NCI-H2081 (cell line): ENCODE results near the gene PAPPA.

Experiments
- DNase-seq, 2 experiments: peaks; one replicate each; lab custom pipeline; 2025; lab: John Stamatoyannopoulos, UW

Gene PAPPA

DNA sequence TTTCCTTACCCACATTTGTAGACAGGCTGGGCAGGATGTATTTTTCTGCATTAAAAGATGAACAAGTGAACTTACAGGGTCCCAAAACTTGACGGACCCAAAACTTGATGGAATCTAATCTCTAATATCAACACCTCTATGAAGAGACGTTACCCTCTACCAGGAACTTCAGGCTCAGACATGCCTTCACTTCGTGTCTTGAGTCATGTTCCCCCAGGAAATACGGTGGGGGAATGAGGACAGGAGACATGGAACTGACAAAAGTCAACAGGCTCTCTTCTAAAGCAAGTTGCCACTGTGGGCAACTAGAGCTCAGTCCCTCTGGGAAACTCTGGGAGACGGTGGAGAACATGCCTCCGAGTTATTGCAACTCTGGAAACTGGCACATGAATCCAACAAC is 196.1 kb downstream of the PAPPA start:
- DNase-seq: no peak

DNA sequence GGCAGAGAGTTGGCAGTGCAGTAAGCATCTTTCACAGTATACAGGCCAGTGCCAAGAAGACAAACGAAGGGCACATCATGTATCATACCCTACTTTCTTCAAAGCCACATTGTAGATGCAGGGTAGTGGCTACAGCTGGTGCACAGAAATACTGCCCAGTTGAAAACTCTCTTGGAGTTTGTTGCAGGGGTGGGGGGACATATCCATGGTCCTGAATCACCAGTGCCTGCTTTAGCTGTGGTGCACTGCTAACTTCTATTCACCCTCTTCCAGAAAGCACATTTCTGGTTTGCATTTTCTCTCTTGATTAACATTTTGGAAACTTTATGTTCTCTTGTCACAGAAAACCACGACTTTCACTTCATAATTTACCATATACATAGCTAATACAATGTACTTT is 196.6 kb downstream of the PAPPA start:
- no peak for DNase-seq

DNA sequence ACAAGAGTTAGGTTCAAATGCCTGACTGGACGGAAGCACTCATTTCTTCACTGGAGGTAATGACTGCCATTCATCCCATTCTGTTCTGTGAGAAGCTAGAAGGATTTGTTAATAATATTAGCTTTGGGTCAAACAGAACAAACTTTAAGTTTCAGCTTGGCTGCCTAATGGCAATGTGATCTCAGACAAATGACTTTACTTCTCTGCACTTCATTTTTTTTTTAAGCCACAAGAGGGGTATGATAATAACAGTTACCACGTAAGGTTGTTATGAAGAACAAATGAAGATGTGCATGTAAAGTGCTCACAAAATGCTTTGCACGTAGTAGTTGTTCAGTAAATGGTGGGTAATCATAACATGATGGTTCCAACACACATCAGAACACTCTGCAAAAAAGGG is 199.4 kb downstream of the PAPPA start:
- DNase-seq: no peak

DNA sequence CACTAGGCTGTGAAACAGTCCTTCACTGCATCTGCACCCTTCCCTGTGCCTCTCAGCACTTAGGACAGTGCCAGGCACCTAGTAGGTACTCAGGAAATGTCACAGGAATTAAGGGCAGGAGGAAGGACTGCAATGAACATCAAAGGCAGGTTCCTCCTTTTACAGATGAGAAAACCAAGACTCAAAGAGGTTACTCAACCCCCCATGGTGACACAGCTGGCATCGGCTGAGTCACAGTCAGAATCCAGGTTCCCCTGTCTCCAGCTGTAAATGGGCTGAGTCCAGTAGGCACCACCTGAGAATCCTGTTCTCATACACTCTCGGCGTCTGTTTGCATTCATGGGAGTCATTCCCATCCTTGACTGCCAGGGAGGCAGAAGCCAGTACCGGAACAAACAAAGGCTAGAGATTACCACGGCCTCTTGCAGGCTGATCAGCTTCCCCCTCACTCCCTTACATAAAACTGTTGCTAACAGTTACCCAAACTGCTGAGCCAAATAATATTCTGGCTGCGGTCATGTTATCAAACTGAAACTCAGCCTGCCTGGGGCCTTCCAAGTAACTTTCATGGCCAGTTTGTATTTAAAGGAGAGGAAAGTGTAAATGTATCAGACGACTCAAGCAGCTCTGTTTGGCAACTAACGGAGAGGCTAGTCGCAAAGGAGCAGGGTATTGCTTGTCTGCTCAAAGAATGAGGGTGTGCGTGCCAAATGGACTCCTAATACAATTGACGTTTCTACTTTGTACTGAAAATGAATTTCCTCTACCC is 201.7 kb downstream of the PAPPA start:
- DNase-seq: peak in 1 of 2 experiments; percentile 69

DNA sequence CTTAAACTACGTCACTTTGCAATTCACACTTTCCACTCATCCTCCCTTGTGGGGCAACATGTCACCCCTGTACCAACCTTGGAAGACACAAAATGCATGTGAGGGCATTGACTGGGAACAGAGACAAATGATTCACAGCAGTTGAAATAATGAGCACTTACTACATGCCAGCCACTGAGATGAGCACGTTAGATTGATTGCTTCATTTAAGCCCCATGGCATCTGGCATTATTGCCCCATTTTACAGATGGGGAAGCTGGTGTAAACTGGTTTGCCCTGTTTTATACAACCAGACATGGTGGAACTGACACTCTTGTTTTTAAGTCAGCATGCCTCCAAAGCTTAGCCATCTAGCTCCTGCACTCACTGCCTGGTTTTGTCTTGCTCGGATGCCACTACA is 204.7 kb downstream of the PAPPA start:
- no peak for DNase-seq

DNA sequence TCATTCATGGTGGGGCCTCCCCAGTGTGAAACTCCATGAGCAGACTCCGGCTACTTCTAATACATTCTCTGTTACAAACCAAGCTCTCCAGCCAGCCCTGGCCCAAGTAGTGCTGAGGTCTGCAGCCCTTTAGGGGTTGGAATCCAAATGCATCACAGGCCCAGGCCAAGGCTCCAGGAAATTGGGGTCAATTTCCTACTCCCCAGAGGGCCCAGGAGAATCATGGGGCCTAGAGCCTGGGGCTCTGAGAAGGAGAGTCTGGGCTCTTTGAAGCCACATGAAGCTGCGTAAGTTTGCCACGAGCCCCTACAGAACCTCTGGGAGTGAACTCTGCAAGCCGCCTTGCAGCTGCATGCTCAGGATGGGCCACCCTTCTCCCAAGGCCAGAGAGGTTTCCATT is 206.4 kb downstream of the PAPPA start:
- no peak for DNase-seq

DNA sequence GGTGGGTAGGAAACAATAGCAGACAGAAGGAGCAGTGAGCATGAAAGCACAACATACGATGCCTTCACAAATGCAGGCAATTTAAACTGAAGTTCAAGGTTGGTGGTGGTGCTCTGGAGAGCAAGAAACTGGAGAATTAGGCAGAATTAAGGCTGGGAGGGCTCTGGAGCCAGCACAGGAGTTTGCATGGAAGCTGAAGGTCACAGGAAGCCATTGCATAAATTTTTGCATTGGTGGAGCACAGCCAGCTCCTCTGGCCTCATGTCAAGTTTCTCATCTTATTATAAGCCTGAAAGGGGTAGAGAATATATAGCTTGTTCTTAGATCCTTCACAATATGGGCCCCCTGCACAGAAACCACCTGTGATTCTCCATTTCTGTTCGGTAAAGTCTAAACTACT is 207.4 kb downstream of the PAPPA start:
- DNase-seq: no peak

DNA sequence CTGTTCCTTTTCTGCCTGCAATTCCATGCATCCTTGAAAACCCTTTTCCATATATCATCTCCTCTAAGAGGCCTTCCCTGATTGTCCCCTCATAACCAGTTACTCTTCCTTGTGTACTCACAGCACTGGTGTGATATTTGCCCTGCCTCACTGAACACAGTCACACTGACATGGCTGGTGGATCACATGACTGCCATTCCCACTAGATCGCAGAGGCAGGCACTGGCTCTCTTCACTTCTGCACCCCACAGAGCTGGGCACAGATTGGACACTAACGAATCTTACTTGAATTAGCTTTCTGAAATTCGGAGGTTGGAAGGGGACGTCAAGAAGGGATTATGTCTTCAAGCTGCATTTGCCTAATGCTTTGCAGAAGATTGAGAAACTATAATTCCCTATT is 208.0 kb downstream of the PAPPA start:
- DNase-seq: no peak

DNA sequence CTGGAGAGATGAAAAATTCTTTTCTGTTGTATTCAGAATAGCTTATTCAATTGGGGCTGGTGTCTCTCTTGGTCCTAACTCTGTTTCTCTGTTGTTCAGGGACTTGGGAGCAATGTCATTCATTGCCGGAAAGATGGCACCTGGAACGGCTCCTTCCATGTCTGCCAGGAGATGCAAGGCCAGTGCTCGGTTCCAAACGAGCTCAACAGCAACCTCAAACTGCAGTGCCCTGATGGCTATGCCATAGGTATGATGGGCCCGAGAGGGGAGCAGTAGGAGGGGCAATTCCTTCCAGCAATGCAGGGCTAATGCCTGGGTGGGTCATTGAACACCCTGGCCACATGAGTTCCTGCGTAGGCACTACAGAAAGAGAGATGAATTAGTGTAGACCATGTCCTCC is 208.9 kb downstream of the PAPPA start:
- no peak for DNase-seq

DNA sequence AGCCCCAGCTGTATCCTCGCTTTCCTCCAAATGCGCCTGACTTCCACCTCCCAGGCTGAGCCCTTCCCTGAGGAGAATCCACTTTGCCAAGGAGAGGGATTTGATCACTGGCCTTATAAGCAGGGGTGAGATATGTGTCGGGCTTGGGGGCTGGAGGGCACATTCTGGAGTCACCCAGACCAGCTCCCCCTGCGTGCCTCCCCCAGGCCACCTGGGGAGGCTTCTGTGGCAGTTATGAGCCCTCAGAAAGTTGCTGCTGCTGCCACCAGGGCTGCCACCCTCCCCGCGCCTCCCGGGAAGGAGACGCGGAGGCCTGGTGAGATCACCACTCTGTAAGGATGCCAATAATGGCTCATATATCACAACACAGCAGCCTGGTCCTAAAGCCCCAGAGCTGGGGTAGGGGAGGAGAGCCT is 211.5 kb downstream of the PAPPA start:
- DNase-seq: peak; percentile 9 to 44

DNA sequence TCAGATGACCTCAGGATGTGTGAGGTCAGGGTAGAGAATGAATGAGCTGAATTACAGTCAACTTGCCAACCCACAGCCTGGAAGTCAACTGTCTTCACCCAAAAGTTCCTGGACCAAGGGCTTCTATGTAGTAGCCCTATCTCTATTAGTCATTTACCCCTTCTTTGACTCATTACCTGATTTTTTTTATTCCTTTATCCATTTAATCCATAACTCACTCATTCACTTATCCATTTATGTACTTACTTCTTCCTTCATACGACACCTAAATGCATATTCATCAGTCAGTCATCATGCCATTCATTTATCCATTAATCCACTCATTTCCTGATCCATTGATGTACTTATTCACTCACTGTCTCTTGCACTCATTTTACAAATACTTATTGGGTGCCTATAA is 212.7 kb downstream of the PAPPA start:
- DNase-seq: no peak

DNA sequence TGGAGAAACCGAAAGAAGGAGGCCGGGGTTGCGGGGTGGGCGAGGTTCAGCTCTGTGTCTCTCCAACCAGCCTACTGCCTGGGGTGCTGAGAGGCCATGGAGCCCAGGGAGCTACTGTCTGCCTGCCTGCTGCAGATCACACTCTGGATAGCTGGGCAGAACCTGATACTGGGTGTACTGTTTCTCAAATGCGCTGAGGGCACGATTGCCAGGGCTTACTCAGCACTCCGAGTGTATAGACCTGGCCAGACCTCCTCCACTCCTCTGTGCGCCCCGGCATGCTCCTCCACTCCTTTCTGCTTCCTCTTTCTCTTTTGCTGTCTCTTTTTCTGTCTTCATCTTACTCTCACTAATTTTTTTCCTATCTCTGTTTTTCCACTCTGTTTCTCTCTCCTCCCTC is 215.1 kb downstream of the PAPPA start:
- DNase-seq: no peak

DNA sequence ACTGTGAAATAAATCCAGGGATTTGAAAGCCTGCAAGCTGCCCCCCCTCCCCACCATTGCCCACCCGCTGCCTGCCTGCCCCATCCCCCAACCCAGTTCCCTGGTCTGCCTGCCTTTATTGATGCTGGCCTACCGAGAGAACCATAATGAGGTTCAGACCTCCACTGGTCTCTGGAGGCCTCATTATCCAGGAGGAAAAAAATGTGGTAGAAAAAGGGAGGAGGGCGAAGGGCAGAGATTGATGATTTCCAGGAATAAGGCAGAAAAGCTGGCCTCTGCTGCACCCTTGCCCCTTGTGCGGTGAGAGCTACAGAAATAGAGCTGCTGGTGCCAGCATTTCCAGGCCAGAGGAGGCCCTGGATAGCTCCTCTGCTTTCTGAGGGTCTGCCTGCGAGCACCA is 216.1 kb downstream of the PAPPA start:
- DNase-seq: no peak

DNA sequence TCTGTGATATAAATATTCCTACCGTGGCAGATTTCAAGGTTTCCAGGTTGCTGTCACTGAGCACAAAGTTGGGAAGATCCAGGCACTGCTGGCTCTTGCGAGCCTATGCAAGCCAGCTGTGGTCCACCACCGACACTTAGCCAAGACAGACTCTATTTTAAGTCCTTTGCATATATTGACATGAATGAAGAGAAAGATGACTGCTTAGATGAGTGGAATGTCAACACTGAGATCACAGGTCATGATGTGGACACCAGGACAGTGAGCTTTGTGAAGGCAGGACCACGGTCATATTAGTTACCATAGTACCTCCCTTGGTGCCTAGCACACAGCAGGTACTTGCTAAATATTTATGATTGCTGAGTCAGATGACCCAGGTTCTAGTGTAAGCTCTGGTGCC is 217.0 kb downstream of the PAPPA start:
- DNase-seq: no peak

DNA sequence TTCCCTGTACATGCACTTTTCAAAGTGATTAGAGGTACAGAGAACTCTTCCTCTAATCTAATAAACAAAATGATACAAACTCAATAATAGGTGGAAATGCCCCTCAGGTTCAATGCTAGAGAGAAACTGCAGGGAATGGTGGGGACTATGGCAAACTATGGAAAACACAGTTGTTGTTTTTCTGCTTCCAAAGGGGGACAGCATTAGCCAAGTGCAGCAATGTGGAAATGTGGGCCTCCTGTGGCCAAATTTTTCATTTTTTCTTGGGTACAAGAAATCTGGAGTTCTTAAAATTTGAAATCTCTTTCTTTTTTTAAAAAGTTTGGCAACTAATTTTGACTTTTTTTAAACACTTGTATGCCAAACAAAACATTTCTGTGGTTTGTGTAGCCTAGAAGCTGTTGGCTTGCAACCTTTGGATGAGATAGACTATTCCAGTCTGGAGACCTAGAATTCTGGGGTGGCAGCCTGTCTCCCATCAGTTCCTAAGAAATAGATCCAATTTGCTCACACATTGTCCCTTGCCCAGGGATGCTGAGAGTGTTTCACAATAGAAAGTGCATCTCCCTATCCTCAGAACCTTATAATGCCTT is 218.6 kb downstream of the PAPPA start:
- no peak for DNase-seq

DNA sequence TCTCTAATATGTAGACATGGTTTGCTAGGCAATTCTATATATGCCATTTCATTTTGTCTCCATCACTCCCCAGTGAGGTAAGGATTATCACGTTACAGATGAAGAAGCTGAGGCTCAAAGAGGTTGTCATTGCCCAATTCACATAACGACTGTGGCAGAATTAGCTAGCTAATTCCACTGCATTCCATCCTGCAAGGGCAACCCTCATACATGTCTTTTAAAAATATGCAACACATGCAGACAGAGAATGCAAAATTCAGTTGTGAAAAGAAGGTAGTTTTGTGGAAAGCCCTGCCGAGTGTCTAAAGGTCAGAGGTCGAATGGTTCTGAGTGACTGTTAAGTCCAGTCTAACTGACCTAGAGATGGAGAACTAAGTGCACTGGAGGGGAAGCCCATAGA is 219.2 kb downstream of the PAPPA start:
- DNase-seq: no peak

DNA sequence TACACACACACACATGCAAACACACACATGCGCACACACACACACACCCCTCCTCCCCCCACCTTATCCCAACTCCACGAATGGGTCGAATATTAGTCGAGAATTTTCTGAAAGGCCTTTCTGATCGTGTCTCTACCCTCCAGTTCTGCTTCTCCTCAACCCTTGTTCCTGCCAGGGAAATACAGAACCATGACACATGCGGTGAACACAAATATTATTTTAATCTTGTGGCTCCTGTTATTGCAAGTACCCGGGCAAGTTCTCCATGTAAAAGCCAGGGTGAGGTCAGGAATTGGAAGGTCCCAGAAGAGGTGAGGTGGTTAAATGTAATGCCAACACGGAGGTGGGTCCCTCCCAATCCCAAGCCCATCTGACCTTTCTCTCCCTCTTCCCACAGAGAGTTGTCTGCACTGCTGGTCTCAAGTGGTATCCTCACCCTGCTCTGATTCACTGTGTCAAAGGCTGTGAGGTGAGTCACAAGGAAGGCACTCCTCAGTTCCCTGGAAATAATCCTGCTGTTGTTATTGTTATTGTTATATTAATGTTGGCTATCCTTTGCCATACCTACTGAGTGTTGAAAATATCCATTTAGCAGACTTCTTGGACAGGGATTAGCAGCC is 223.7 kb downstream of the PAPPA start:
- no peak for DNase-seq

DNA sequence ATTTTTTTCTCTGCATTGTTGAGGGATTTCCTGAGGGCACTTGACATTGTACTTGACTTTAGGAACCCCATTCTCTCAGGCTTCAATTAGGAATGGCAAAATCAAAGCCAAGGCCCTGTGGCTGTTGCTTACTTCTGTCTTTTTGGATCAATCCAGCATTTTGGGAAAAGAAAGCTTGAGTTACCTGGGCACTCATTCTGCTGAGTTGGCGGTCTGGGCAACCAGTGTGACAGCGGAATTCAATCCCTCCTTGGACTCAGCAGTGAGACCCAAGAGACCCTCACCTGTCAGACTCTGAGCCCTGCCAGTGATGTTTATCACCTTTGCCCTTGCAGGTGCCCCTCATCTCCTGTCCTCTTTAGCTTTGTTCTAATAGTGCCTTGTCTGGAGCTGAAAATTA is 225.3 kb downstream of the PAPPA start:
- DNase-seq: no peak

DNA sequence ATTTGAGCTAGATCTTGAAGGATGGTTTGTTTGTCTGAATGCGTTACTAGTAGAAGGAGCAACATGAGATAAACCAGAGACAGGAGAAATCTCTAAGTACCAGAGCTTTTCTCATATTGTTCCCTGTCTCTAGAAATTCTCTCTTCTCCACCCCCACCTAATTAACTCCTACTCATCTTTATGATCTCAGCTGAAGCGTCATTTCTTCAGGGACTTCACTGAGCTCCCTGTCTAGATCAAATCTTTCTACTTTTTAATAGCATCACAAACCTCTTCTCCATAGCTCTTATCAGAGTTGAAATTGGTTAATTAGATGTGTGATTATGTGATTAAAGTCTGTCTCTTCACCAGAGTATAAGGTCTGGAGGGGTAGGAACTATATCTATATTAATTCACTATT is 226.2 kb downstream of the PAPPA start:
- DNase-seq: no peak

DNA sequence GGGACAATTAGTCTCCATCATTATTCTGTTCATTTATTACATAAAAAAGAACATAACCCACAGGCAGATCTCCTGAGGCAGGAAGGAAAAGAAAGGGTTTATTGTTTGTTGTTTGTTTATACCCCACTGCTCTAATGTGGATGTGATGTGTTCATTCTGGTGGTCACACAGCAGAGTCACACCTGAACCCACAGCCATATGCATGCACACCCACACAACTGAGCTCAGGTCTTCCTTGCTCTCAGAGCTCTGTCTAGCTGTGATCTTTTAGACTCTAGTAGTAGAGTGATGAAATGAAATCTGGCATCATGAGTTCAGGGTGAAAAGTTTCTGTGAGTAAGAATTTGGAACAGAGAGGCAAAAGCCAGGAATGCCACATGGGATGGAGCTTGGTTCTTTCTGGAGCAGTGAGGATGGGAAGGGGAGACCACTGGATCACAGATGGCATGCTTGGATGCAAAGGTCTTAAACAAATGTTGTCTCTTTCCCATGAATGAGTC is 227.0 kb downstream of the PAPPA start:
- DNase-seq: no peak

DNA sequence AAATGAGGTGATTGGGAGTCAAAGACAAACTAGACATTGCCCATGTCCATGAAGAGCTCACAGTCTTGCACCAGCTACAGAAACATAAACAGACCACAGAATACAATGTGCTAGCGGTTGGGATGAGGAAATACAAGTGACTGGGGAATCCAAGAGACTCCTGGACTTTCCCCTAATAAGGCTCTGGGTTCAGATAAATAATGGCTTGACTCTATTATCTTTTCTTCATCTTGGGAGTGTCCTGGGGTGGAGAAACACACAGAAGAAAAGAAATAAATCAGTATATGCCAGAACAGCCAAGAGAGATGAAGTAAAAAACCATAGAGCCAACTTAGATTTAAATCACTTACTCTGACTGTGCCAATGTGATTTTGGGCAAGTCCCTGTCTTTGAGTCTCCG is 227.8 kb downstream of the PAPPA start:
- DNase-seq: no peak

DNA sequence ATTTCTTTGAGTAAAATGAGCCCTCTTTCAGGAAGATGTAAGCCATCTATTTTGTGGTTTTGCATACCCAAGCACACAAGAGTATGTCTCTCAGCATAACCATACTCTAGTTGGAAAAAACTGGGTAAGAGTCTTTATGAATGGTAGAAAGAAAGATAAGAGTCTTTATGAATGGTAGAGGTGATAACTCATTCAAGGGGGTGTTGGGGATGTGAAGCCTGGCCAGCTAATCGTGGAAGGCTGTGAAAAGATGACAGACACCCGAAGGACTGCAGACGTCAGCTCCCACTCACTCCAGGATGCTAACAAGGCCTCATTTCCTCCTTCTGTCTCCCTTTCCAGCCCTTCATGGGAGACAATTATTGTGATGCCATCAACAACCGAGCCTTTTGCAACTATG is 228.5 kb downstream of the PAPPA start:
- DNase-seq: no peak

DNA sequence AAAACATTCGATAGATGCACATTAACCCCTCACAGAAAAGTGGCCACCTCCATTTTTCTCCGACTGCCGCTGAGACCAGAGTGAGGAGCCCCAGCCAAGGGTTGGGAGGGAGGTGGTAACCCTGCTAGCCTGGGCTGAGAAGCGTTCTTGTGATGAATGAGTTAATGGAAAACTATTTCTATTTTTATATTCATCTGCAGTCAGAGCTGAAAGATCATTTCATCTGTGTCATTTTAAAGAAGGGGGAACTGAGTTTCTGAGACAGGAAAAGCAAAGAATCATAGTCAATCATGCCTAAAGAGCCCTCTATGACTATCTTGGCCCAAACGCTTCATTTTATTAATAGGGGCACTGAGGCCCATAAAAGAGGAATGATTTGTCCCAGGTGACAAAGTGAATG is 229.5 kb downstream of the PAPPA start:
- DNase-seq: no peak
